IPS-20b (cell line): Measurements from ENCODE around the gene ELAVL3.
"Not testable (repeated sequence)": the region's sequence is repeated elsewhere in the genome, so short reads cannot be mapped to it uniquely, and the experiment has no call there.

Experiments used
- H3K27ac ChIP-seq: one replicate; pipeline ENCODE4 v1.5.1; 2013; ENCODE audit warnings: low read length
- H3K27me3 ChIP-seq: 2 replicates; pipeline ENCODE4 v1.6.1; 2013; ENCODE audit warnings: mild to moderate bottlenecking, low read length, inconsistent platforms; ENCODE audit not compliant: insufficient read depth
- H3K36me3 ChIP-seq: 2 replicates; pipeline ENCODE4 v1.6.1; 2013; ENCODE audit warnings: low read depth, mild to moderate bottlenecking, inconsistent platforms, low read length, moderate library complexity; ENCODE audit not compliant: insufficient read depth
- H3K4me1 ChIP-seq: 2 replicates; pipeline ENCODE4 v1.6.1; 2013; ENCODE audit warnings: mild to moderate bottlenecking, control low read depth, inconsistent platforms, low read length, moderate library complexity; ENCODE audit not compliant: insufficient read depth
- H3K4me3 ChIP-seq: 2 replicates; pipeline ENCODE4 v1.5.1; 2013; ENCODE audit warnings: mild to moderate bottlenecking, low read length, inconsistent platforms
- H3K9ac ChIP-seq: 2 replicates; pipeline ENCODE4 v1.6.1; 2013; ENCODE audit warnings: low read depth, mild to moderate bottlenecking, inconsistent platforms, low read length, moderate library complexity
- H3K9me3 ChIP-seq: 2 replicates; pipeline ENCODE4 v1.6.1; 2013; ENCODE audit warnings: mild to moderate bottlenecking, low read depth, low read length, inconsistent platforms; ENCODE audit not compliant: insufficient read depth

Gene ELAVL3

DNA sequence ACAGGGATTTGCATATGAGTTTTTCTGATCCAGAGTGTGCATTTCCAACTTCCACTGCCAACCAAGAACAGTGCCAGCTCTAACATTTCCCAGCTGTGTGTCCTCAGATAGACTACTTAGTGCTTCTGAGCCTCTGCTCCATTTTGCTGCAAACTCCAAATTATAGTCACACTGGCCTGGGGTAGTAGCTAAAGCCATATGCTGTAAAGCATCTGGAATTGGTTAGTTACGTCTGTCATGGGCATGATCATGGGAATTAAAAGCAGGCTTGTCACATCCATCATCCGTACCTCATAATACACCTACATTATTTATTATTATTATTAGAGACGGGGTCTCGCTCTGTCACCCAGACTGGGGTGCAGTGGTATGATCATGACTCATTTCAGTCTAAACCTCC lies 7.1 kb downstream of the ELAVL3 start:
- Histone ChIP-seq H3K36me3 (no peaks in the 10 kb centered on the region), H3K9me3 (no peaks in the 10 kb centered on the region), H3K4me3 (no peak overlapping the region), H3K27ac (no peak overlapping the region), H3K9ac (no peak overlapping the region), H3K27me3 (peaks cover 10% of the 10 kb centered on the region), H3K4me1 (no peaks in the 10 kb centered on the region)

DNA sequence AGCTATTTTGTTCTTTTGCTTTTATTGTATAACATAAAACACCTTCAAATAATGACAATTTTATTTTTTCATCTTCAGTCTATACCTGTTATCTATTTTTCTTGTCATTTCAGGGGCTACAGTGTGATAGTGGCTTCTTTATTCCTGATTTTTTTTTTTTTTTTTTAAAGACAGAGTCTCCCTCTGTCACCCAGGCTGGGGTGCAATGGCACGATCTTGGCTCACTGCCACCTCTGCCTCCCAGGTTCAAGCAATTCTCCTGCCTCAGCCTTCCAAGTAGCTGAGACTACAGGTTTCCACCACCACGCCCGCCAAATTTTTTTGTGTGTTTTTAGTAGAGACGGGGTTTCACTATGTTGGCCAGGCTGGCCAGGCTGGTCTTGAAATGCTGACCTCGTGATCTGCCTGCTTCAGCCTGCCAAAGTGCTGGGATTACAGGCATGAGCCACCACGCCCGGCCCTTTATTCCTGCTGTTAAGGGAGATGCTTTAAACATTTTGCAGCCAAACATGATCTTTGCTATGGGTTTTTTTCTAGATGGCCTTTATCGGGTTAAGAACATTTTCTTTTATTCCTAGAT lies 12.5 kb downstream of the ELAVL3 start:
- not testable (repeated sequence) for H3K9me3 ChIP-seq, H3K27ac ChIP-seq, H3K4me3 ChIP-seq, H3K4me1 ChIP-seq, H3K36me3 ChIP-seq, H3K27me3 ChIP-seq, H3K9ac ChIP-seq

DNA sequence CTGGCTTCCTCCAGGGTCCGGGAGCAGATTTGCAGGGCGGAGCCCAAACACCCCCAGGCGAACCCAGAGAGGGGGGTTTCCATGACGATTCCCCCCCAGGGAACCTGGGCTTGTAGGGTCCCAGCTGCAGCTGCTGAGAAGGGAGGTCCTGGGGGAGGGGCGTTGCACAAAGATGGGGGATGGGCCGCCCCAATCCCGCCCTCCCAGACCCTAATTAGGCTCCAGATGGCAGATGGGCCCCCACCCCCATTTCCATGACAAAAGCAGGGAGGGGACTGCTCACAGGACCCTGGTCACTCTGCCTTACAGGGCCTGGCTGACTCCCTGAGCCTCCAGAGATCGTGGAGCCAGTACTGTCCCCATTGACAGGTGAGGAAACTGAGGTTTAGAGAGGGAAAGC lies 15.2 kb downstream of the ELAVL3 start:
- H3K9me3 ChIP-seq = no peaks in the 10 kb centered on the region
- H3K36me3 ChIP-seq = no peaks in the 10 kb centered on the region
- no peaks in the 10 kb centered on the region for H3K27me3 ChIP-seq
- H3K9ac ChIP-seq = no peak overlapping the region
- no peak overlapping the region for H3K27ac ChIP-seq
- H3K4me1 ChIP-seq = no peaks in the 10 kb centered on the region; the same call in 1 of the 2 replicates
- no peak overlapping the region for H3K4me3 ChIP-seq

DNA sequence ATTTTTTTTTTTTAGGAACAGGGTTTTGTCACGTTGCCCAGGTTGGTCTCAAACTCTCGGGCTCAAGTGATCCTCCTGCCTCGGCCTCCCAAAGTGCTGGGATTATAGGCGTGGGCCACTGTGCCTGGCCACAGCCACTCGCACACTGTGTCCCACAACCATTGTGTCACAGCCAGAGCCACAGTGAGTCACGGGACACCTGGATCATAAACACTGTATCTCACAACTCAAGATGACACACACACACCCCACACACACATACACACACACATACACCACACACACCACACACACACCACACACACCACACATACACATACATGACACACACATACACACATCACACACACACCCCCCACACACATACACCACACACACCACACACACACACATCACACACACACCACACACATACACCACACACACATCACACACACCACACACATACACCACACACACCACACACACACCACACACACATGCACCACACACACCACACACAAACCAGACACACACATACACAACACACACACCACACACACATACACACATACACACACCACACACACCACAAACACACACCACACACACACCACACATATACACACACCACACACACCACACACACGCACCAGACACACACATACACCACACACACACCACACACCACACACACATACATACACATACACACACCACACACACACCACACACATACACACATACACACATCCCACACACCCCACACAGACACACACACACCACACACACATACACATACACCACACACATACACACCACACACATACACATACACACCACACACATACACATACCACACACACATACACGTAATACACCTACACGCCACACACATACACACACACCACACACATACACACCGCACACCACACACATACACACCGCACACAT lies 16.2 kb downstream of the ELAVL3 start:
- Histone ChIP-seq H3K27me3 (no peaks in the 10 kb centered on the region), H3K36me3 (no peaks in the 10 kb centered on the region), H3K4me1 (no peaks in the 10 kb centered on the region; the same call in 1 of the 2 replicates), H3K9ac (no peak overlapping the region), H3K27ac (no peak overlapping the region), H3K9me3 (no peaks in the 10 kb centered on the region), H3K4me3 (no peak overlapping the region)

DNA sequence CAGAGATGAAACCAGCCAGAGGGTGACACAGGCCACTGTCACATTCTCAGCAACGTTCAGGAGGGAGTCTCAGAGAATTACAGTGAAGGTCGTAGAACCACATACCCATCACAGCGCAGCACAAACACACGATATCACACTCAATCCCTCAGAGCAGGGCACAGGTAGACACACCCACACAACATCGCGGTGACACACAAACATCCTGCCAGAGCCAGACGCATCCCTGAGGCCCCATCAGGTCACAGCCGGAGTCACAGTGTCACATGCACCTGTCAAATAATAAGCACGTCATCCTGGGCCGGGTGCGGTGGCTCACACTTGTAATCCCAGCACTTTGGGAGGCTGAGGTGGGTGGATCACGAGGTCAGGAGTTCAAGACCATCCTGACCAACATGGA lies 17.5 kb downstream of the ELAVL3 start:
- Histone ChIP-seq H3K9ac (no peak overlapping the region), H3K4me3 (no peak overlapping the region), H3K9me3 (no peaks in the 10 kb centered on the region), H3K27ac (no peak overlapping the region), H3K36me3 (no peaks in the 10 kb centered on the region), H3K27me3 (no peaks in the 10 kb centered on the region), H3K4me1 (no peaks in the 10 kb centered on the region; the same call in 1 of the 2 replicates)

DNA sequence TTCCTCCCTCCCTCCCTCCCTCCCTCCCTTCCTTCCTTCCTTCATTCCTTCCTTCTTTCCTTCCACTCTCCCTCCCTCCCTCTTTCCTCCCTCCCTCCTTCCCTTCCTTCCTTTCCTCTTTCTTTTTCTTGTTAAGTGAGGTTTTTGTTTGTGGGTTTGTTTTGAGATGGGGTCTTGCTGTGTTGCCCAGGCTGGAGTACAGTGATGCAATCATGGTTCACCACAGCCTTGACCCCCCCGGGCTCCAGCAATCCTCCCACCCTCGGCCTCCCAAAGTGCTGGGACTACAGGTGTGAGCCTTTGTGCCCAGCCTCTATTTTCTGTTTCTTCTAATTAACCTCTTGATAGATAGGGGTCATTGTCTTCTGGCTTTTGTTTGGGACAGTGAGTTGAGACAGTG lies 19.4 kb downstream of the ELAVL3 start:
- Histone ChIP-seq H3K4me3 (no peak overlapping the region), H3K27me3 (no peaks in the 10 kb centered on the region), H3K36me3 (no peaks in the 10 kb centered on the region), H3K9ac (no peak overlapping the region), H3K27ac (no peak overlapping the region), H3K9me3 (no peaks in the 10 kb centered on the region), H3K4me1 (no peaks in the 10 kb centered on the region; the same call in 1 of the 2 replicates)

DNA sequence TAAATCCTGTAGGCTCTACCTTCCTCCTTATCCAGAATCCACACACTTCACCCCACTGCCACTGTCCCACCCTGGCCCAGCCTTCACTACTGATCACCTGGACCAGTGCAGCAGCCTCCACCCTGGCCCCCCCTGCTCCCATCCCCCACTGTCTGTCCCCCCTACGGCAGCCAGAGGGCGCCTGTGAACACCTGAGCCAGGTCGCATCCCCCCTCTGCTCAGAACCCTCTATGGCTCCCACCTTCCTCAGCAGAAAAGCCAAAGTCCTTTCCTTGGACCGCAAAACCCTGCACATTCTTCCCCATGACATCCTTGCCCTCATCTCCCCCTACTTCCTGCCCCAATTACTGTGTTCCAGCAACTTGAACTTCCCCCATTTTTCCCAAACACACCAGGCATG lies 20.6 kb downstream of the ELAVL3 start:
- Histone ChIP-seq H3K27me3 (no peaks in the 10 kb centered on the region), H3K36me3 (no peaks in the 10 kb centered on the region), H3K4me3 (no peak overlapping the region), H3K9me3 (no peaks in the 10 kb centered on the region), H3K4me1 (no peaks in the 10 kb centered on the region), H3K27ac (no peak overlapping the region), H3K9ac (no peak overlapping the region)

DNA sequence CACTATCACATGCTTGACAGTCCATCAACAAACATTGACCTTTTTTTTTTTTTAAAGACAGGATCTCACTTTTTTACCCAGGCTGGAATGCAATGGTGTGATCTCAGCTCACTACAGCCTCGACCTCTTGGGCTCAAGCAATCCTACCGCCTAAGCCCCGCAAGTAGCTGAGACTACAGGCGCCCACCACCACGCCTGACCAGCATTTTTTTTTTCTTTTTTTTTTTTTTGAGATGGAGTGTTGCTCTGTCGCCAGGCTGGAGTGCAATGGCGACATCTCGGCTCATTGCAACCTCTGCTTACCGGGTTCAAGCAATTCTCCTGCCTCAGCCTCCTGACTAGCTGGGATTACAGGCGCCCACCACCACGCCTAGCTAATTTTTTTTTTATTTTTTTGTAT lies 21.9 kb downstream of the ELAVL3 start:
- H3K4me3 ChIP-seq, H3K4me1 ChIP-seq, H3K36me3 ChIP-seq, H3K27me3 ChIP-seq, H3K9ac ChIP-seq, H3K9me3 ChIP-seq, H3K27ac ChIP-seq: not testable (repeated sequence)

DNA sequence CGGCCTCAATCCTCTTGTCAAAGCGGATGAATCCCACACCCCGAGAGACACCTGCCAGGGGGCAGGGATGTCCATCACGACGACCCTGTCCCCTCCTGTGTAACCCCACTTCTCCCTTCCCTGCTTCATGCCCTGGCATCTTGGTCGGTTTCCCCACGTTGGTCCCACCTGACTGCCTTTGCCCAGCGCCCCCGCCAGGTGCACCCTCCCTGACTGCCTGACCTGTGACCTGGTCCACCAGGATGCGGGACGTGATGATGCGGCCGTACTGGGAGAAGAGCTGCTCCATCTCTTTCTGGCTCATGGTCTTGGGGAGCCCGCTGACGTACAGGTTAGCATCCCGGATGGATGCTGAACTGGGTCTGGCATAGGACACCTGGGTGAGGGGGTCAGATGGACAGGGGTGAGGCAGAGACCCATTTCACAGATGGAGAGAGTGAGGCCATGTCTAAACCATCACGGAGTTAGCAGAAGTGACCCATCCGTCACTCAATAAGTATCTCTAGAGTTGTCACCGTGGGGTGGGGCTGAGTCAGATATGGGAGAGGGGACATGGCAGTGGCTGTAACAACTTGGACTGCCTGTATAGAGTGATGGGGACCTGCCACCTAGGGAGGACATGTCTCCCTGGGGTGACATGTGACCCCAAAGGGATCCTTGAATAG lies 22.5 kb downstream of the ELAVL3 start:
- Histone ChIP-seq H3K4me1 (no peaks in the 10 kb centered on the region), H3K27ac (no peak overlapping the region), H3K36me3 (no peaks in the 10 kb centered on the region), H3K27me3 (no peaks in the 10 kb centered on the region), H3K9ac (no peak overlapping the region), H3K9me3 (no peaks in the 10 kb centered on the region), H3K4me3 (no peak overlapping the region)

DNA sequence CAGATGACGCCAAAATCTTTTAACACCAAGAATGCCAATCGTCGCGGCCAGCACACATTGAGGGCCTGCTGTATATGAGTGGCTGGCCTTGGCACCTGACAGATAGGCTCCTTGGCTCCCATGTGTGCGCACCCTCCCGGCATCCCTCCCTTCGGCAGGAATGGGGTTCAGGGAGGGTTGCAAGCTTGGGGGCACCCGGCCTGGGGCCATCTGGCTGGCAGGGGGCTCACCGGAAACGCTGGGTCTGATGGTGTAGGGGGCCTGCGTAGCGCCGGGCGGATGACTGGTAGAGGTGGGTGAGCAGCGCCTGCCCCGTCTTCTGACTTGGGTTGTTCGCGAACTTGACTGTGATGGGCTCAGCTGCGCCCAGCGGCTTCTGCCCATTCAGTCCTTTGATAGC lies 23.0 kb downstream of the ELAVL3 start:
- no peaks in the 10 kb centered on the region for H3K4me1 ChIP-seq
- H3K9ac ChIP-seq = no peak overlapping the region
- H3K27me3 ChIP-seq = no peaks in the 10 kb centered on the region
- no peak overlapping the region for H3K27ac ChIP-seq
- H3K4me3 ChIP-seq = no peak overlapping the region
- H3K9me3 ChIP-seq = no peaks in the 10 kb centered on the region
- no peaks in the 10 kb centered on the region for H3K36me3 ChIP-seq

DNA sequence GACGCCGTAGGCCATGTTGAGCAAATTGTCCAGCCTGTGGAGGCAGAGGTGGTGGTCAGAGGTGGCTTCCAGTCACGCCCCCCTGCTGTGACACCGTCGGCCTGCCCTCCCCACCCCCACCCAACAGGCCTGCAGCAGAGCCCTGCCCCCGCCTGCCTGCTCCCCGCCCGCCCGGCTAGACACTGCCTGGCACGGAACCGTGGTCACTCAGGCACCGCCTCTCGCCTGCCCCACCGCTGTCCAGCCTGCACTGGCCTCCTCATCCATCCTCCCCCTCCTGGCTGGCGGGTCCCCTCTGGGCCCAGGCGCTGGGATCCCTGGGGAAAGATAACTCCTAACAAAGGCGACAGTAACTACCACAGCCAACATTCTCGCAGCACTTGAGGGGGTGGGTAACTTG lies 23.7 kb downstream of the ELAVL3 start:
- H3K9me3 ChIP-seq = no peaks in the 10 kb centered on the region
- no peaks in the 10 kb centered on the region for H3K27me3 ChIP-seq
- H3K36me3 ChIP-seq = no peaks in the 10 kb centered on the region
- H3K9ac ChIP-seq = no peak overlapping the region
- H3K27ac ChIP-seq = no peak overlapping the region
- H3K4me3 ChIP-seq = no peak overlapping the region
- peaks cover 1% of the 10 kb centered on the region; the same call in 1 of the 2 replicates for H3K4me1 ChIP-seq

DNA sequence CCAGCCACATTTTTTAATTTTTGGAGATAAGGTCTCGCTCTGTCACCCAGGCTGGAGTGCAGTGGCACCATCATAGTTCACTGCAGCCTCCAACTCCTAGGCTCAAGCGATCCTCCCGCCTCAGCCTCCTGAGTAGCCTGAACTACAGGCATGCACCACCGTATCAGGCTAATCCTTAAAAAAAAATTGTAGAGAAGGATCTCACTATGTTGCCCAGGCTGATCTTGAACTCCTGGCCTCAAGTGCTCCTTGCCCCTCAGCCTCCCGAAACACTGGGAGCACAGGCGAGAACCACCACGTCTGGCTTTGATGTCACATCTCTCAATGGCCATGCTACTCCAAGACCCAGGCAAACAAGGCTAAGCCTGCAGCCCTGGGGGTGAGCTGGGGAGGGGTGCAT lies 24.2 kb downstream of the ELAVL3 start:
- Histone ChIP-seq H3K9ac (no peak overlapping the region), H3K36me3 (no peaks in the 10 kb centered on the region), H3K27me3 (no peaks in the 10 kb centered on the region), H3K9me3 (no peaks in the 10 kb centered on the region), H3K27ac (no peak overlapping the region), H3K4me1 (peaks cover 4% of the 10 kb centered on the region; the same call in 1 of the 2 replicates), H3K4me3 (no peak overlapping the region)
